HG03196 (cell line): ENCODE measurements around the gene IRF6.

ENCODE experiments used
- ATAC-seq: cut with Tn5 transposase; IDR thresholded peaks from one replicate; pipeline ENCODE4 v1.9.1; 2021; ENCODE audit not compliant: unreplicated experiment

IRF6 gene

GRCh38 chr1:209790286-209791193 lies 15.4 kb downstream of the IRF6 start:
- ATAC-seq, result no peak

- no peak for ATAC-seq
These were observed 16.7 kb downstream of the IRF6 start for GRCh38 chr1:209789245-209789644.

GRCh38 chr1:209787551-209787950 lies 18.4 kb downstream of the IRF6 start:
- no peak for ATAC-seq

GRCh38 chr1:209786146-209786545 lies 19.8 kb downstream of the IRF6 start:
- no peak for ATAC-seq

- ATAC-seq, result no peak
These were observed 20.4 kb downstream of the IRF6 start for GRCh38 chr1:209785592-209785991.

GRCh38 chr1:209784265-209785169 lies 21.4 kb downstream of the IRF6 start, which contains the start of gene C1orf74:
TSS of gene C1orf74 (minus strand) at chr1:209784559. CDS start at chr1:209783634, 925 bp downstream.
- ATAC-seq, result peak; percentile 99

- no peak for ATAC-seq
These were observed 22.6 kb downstream of the IRF6 start for GRCh38 chr1:209783386-209783785.

- ATAC-seq, result no peak
These were observed 25.7 kb downstream of the IRF6 start for GRCh38 chr1:209780268-209780667.

- ATAC-seq, result no peak
These were observed 27.8 kb downstream of the IRF6 start for GRCh38 chr1:209778102-209778501.

- no peak for ATAC-seq
These were observed 28.4 kb downstream of the IRF6 start for GRCh38 chr1:209777587-209777986.

GRCh38 chr1:209775678-209776077 lies 30.3 kb downstream of the IRF6 start:
- ATAC-seq, result no peak

- ATAC-seq, result no peak
These were observed 31.4 kb downstream of the IRF6 start for GRCh38 chr1:209774592-209774991.

- no peak for ATAC-seq
These were observed 33.8 kb downstream of the IRF6 start for GRCh38 chr1:209772126-209772525.

- no peak for ATAC-seq
These were observed 35.1 kb downstream of the IRF6 start for GRCh38 chr1:209770636-209771415.

- ATAC-seq, result no peak
These were observed 36.0 kb downstream of the IRF6 start for GRCh38 chr1:209769971-209770370.

- peak; percentile 88 for ATAC-seq
These were observed 36.6 kb downstream of the IRF6 start for GRCh38 chr1:209769171-209769904.

- ATAC-seq, result peak; percentile 79
These were observed 37.6 kb downstream of the IRF6 start for GRCh38 chr1:209768354-209768774.

- no peak for ATAC-seq
These were observed 38.2 kb downstream of the IRF6 start for GRCh38 chr1:209767706-209768105.

GRCh38 chr1:209767096-209767495 lies 38.8 kb downstream of the IRF6 start:
- ATAC-seq, result no peak

GRCh38 chr1:209766051-209766450 lies 39.9 kb downstream of the IRF6 start:
- no peak for ATAC-seq
